ENCODE measurements around the gene ENTPD6. TPM values are rescaled to one million over a fixed set of nuclear protein-coding genes. Genes with fewer than 3 reads are reported as not detected.

Gene ENTPD6
- polyA plus RNA-seq, 3 donors = 36.2 to 120 (median 47.0) TPM

GRCh38 chr20:25249198-25249931 lies 53.9 kb downstream of the ENTPD6 start:
- H3K79me2 ChIP-seq (ENCODE audit: insufficient read depth, low read length) = peaks cover 56% of the 10 kb centered on the region
- no peaks in the 10 kb centered on the region for H3K9me3 ChIP-seq (replicated peaks in 1 of 2; ENCODE audit: control insufficient read depth in 1 of 2, insufficient read depth in 1 of 2, low read length in 2 of 2)
- Mint-ChIP-seq H3K27me3 (ENCODE audit: low read depth in 3 of 3) (peaks cover 10 to 15% (median 12%) of the 10 kb centered on the region in 3 donors), H3K36me3 (peaks cover 12 to 23% of the 10 kb centered on the region in 2 donors), H3K9me3 (no peaks in the 10 kb centered on the region), H3K27ac (no peak overlapping the region), H3K4me1 (peaks cover 50% of the 10 kb centered on the region), H3K4me3 (peak overlapping the region; percentile 84 to 92)
- peaks cover 0 to 2% of the 10 kb centered on the region in 2 donors for H3K27me3 ChIP-seq (ENCODE audit: control insufficient read depth in 2 of 2, insufficient read depth in 2 of 2, low read length in 2 of 2)
- no peak overlapping the region for H3K9ac ChIP-seq (ENCODE audit: insufficient read depth, low read length, poor library complexity, severe bottlenecking)
- DNase-seq = no peak
- peaks cover 0 to 20% of the 10 kb centered on the region in 2 donors for H3K36me3 ChIP-seq (replicated peaks in 1 of 2; ENCODE audit: control insufficient read depth in 1 of 2, insufficient read depth in 2 of 2, low read length in 2 of 2)
- H3K4me1 ChIP-seq (ENCODE audit: control insufficient read depth in 1 of 2, insufficient read depth in 2 of 2, low read length in 2 of 2) = peaks cover 20 to 24% of the 10 kb centered on the region in 2 donors
- WGBS (ENCODE audit: insufficient coverage) = 100% methylated on average over 2 of the region's 9 CpGs
- intact Hi-C loops (cut with micrococcal nuclease) = loop anchor here (5.0 kb wide), 5 partner anchors 52 to 257 kb away; partner anchors contain the start of genes ABHD12 (in 2 of the 2), APMAP (in 2 of the 2), ACSS1 (in 1 of the 2) and ENTPD6 (in 1 of the 2)
- peaks cover 54% of the 10 kb centered on the region for H4K20me1 ChIP-seq (ENCODE audit: insufficient read depth, low read length)
- H3K27ac ChIP-seq (ENCODE audit: low read depth in 1 of 2, low read length in 2 of 2) = no peak overlapping the region
- no peak for TF ChIP-seq CTCF (IDR thresholded peaks at IDR 0.05)
- H2AFZ ChIP-seq (ENCODE audit: insufficient read depth, low read depth, low read length, poor library complexity, severe bottlenecking) = peak overlapping the region; percentile 93
- H3K4me3 ChIP-seq (replicated peaks in 1 of 3; ENCODE audit: low read depth in 2 of 3, low read length in 3 of 3) = peak overlapping the region in 1 of 3 experiments; percentile 86
- H3K4me2 ChIP-seq (replicated peaks; ENCODE audit: extremely low read depth, low read length, poor library complexity, severe bottlenecking) = peak overlapping the region; percentile 98

- no peaks in the 10 kb centered on the region for H3K9me3 Mint-ChIP-seq
- WGBS (ENCODE audit: insufficient coverage) = 100% methylated on average over 1 of the region's 3 CpGs
- Histone ChIP-seq H3K27me3 (ENCODE audit: control insufficient read depth in 2 of 2, insufficient read depth in 2 of 2, low read length in 2 of 2) (peaks cover 0 to 2% of the 10 kb centered on the region in 2 donors), H3K4me3 (replicated peaks in 1 of 3; ENCODE audit: low read depth in 2 of 3, low read length in 3 of 3) (no peak overlapping the region), H3K79me2 (ENCODE audit: insufficient read depth, low read length) (peaks cover 67% of the 10 kb centered on the region), H3K27ac (ENCODE audit: low read depth in 1 of 2, low read length in 2 of 2) (no peak overlapping the region), H3K9me3 (replicated peaks in 1 of 2; ENCODE audit: control insufficient read depth in 1 of 2, insufficient read depth in 1 of 2, low read length in 2 of 2) (no peaks in the 10 kb centered on the region), H2AFZ (ENCODE audit: insufficient read depth, low read depth, low read length, poor library complexity, severe bottlenecking) (no peak overlapping the region), H3K4me1 (ENCODE audit: control insufficient read depth in 1 of 2, insufficient read depth in 2 of 2, low read length in 2 of 2) (peaks cover 20 to 24% of the 10 kb centered on the region in 2 donors), H3K9ac (ENCODE audit: insufficient read depth, low read length, poor library complexity, severe bottlenecking) (no peak overlapping the region), H4K20me1 (ENCODE audit: insufficient read depth, low read length) (peaks cover 65% of the 10 kb centered on the region), H3K36me3 (replicated peaks in 1 of 2; ENCODE audit: control insufficient read depth in 1 of 2, insufficient read depth in 2 of 2, low read length in 2 of 2) (peaks cover 5 to 31% of the 10 kb centered on the region in 2 donors), H3K4me2 (replicated peaks; ENCODE audit: extremely low read depth, low read length, poor library complexity, severe bottlenecking) (no peak overlapping the region)
- H3K4me1 Mint-ChIP-seq = peaks cover 50% of the 10 kb centered on the region
- peaks cover 14 to 27% of the 10 kb centered on the region in 2 donors for H3K36me3 Mint-ChIP-seq
- no peak overlapping the region for H3K4me3 Mint-ChIP-seq
- peaks cover 10 to 12% (median 10%) of the 10 kb centered on the region in 3 donors for H3K27me3 Mint-ChIP-seq (ENCODE audit: low read depth in 3 of 3)
- no peak for DNase-seq
- intact Hi-C loops (cut with micrococcal nuclease) = no loop called here
- TF ChIP-seq CTCF (IDR thresholded peaks at IDR 0.05) = no peak
- no peak overlapping the region for H3K27ac Mint-ChIP-seq
Observed at GRCh38 chr20:25250508-25250907, 55.0 kb downstream of the ENTPD6 start.
